Pancreas (tissue), 10 donors: ENCODE data around the gene PLA2G2C. TPM values are rescaled to one million over a fixed set of nuclear protein-coding genes. Genes with fewer than 3 reads are reported as not detected.

Experiments
- ATAC-seq, 4 donors: fragments of 200-7000 bp; cut with Tn5 transposase; one replicate each; pipeline versions ENCODE4 v1.8.0 to v1.9.1; 2020; ENCODE audit warnings: mild to moderate bottlenecking in 4 of 4, moderate library complexity in 4 of 4
- DNase-seq, 6 donors: peaks; one replicate each; pipeline ENCODE4 v3.0.0-alpha.2; 2020
- FAIRE-seq: peaks from 2 replicates; lab custom pipeline; 2012; peaks lifted over from hg19 to GRCh38; lab: Jason Lieb, UNC
- H3K27ac ChIP-seq, 4 donors: fragments of 200-600 bp; sonication (generic); 1 replicate in 3 of 4; 2 replicates in 1 of 4; pipeline versions ENCODE4 v1.5.0 to v1.8.0; 2020
- H3K27me3 ChIP-seq, 4 donors: fragments of 200-600 bp; one replicate each; pipeline ENCODE4 v1.8.0; 2021
- H3K36me3 ChIP-seq, 3 donors: fragments of 200-600 bp; sonication (generic) in 1 of 3; one replicate each; pipeline versions ENCODE4 v1.5.0 to v1.8.0; 2020 to 2021
- H3K4me1 ChIP-seq, 3 donors: fragments of 200-600 bp; one replicate each; pipeline ENCODE4 v1.8.0; 2021
- H3K4me3 ChIP-seq, 4 donors: fragments of 200-600 bp; sonication (generic) in 2 of 4; one replicate each; pipeline versions ENCODE4 v1.5.0 to v1.8.0; 2020 to 2021
- H3K9me3 ChIP-seq, 4 donors: fragments of 200-600 bp; one replicate each; pipeline ENCODE4 v1.8.0; 2021
- WGBS, 2 donors: extraction: QIAGEN DNeasy Blood & Tissue Kit; methylation state at CpG; one replicate each; pipeline ENCODE4 v1.1.7; 2013; 5-methylcytosine and 5-hydroxymethylcytosine counted together
- intact Hi-C, 3 donors: fragments of 100-400 bp; cut with DNase I; formaldehyde crosslinking; loops; one replicate each; pipeline versions ENCODE4 v1.11.1 to v1.14.2; 2022
- polyA plus RNA-seq, 2 donors: library from polyadenylated mRNA; stranded (reverse); fragments of 200-250 nt; gene quantifications; one replicate each; pipeline ENCODE4 v1.2.3, GENCODE V29; 2013
- total RNA-seq, 6 donors: library from RNA; stranded (reverse); fragmentation: NEBNext Ultra II Directional in 4 of 6; extraction: Animal tissue kit (Norgen Biotek cat#: 25700) in 4 of 6; gene quantifications; one replicate each; pipeline versions ENCODE4 v1.2.1 to v1.2.4, GENCODE V29; 2021 to 2023
- TF ChIP-seq, protein P1 (sequence below), 4 donors: fragments of 200-600 bp; sonication (generic) in 3 of 4; IDR thresholded peaks; one replicate each; pipeline versions ENCODE4 v1.5.0 to v1.8.0; 2021; ENCODE audit warnings: antibody characterized with exemption in 4 of 4
- donor health status: healthy with polysubstance abuse.
- donor health status: DM: no; HTN: no; CAD: no; lungs with moderate emphysema.
- donor health status: DM: no; HTN: no; CAD: no.
- donor health status: control.
- donor health status: control.
- donor health status: Bipolar disorder and iron deficiency.
- donor health status: DM: yes; HTN: yes; CAD: no.
- donor health status: DM: no; HTN: no; CAD: no.
- donor health status: DM: no; HTN: no; CAD: no.
- donor health status: DM: yes; HTN: yes; CAD: no.

Gene PLA2G2C
- total and polyA plus RNA-seq, 8 donors, result not detected

DNA sequence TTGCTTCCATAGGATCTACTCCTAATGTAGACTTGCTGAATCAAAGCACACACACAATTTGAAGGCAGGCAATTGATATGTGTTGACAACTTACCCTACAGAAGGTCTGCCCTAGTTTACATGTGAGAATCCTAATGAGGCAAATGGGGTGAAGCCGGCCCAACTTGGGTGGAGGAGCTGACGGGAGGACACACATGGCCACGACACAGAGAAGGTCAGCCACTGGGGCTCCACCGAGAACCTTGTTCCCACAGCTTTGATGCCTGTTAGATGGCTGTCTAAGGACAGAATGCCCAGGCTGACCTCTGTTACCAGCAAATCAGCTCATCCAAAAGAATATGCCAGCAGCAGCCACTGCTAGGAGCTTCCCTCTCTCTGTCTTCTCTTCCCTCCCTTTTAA, 65.5 kb downstream of the PLA2G2C start:
- Histone ChIP-seq H3K36me3 (no peaks in the 10 kb centered on the region), H3K9me3 (no peaks in the 10 kb centered on the region), H3K27me3 (no peaks in the 10 kb centered on the region), H3K4me1 (no peaks in the 10 kb centered on the region), H3K27ac (no peak overlapping the region), H3K4me3 (no peak overlapping the region)
- 79 to 82% methylated on average over 4 of the region's 4 CpGs for WGBS, 2 donors
- no peak for FAIRE-seq
- intact Hi-C loops, result no loop called here
- no peak for DNase-seq
- TF ChIP-seq, protein P1, sequence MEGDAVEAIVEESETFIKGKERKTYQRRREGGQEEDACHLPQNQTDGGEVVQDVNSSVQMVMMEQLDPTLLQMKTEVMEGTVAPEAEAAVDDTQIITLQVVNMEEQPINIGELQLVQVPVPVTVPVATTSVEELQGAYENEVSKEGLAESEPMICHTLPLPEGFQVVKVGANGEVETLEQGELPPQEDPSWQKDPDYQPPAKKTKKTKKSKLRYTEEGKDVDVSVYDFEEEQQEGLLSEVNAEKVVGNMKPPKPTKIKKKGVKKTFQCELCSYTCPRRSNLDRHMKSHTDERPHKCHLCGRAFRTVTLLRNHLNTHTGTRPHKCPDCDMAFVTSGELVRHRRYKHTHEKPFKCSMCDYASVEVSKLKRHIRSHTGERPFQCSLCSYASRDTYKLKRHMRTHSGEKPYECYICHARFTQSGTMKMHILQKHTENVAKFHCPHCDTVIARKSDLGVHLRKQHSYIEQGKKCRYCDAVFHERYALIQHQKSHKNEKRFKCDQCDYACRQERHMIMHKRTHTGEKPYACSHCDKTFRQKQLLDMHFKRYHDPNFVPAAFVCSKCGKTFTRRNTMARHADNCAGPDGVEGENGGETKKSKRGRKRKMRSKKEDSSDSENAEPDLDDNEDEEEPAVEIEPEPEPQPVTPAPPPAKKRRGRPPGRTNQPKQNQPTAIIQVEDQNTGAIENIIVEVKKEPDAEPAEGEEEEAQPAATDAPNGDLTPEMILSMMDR (IDR thresholded peaks at IDR 0.05), result no peak
- ATAC-seq, result no peak

DNA sequence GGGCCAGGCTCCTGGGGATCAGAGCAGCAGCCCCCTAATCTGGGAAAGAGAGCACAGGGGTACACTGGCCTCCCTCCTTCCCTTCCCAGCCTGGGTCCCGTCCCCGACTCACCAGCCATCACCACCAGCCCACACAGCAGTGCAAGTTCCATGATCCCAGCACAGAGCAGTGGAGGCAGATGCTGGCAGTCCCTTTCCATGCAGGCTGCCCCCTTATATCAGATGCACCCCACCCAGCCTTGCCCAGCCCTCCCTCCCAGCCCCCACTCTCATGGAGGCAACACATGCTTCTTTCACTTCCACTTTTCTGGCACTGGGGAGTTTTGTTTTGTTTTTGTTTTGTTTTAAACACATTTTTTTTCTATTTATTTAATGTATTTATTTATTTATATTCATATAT, 67.0 kb downstream of the PLA2G2C start, which contains the start of gene PLA2G2D:
TSS of gene PLA2G2D (minus strand) at position 190 of the 400 bp plus-strand sequence. CDS start at position 152, 38 bp downstream.
- WGBS, 2 donors, result 88 to 90% methylated on average over 2 of the region's 2 CpGs
- Histone ChIP-seq H3K27me3 (no peaks in the 10 kb centered on the region), H3K36me3 (no peaks in the 10 kb centered on the region), H3K4me3 (no peak within 1 kb of the TSS), H3K27ac (no peak within 1 kb of the TSS), H3K4me1 (no peaks in the 10 kb centered on the region), H3K9me3 (no peaks in the 10 kb centered on the region)
- intact Hi-C loops, result no loop called here
- no peak for ATAC-seq
- no peak for FAIRE-seq
- no peak for DNase-seq
- TF ChIP-seq, protein P1 (IDR thresholded peaks at IDR 0.05), result no peak

DNA sequence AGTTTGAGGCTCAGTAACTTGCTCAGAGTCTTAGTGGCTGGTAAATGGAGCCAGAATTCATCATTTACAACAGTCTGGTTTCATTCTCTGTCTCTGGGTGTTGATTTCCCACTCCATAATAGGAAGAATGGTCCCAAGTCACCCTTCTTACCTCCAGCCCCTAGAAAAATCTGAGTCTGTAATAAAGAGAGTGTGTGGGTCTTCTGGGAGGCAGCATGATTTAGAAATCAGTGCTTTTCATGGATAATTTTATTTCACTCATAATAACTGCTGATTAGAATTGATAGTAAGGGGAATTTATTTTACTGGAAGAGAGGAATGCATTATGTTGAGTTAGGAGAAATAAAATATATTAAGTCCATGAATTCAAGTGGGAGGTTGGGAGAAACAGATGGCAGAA, 69.1 kb downstream of the PLA2G2C start:
- FAIRE-seq, result no peak
- TF ChIP-seq, protein P1 (IDR thresholded peaks at IDR 0.05), result no peak
- no peak for ATAC-seq
- no peak overlapping the region for H3K4me3 ChIP-seq
- H3K9me3 ChIP-seq, result no peaks in the 10 kb centered on the region
- no peaks in the 10 kb centered on the region for H3K27me3 ChIP-seq
- H3K36me3 ChIP-seq, result no peaks in the 10 kb centered on the region
- no peak for DNase-seq
- intact Hi-C loops, result no loop called here
- no peaks in the 10 kb centered on the region for H3K4me1 ChIP-seq
- no peak overlapping the region for H3K27ac ChIP-seq

DNA sequence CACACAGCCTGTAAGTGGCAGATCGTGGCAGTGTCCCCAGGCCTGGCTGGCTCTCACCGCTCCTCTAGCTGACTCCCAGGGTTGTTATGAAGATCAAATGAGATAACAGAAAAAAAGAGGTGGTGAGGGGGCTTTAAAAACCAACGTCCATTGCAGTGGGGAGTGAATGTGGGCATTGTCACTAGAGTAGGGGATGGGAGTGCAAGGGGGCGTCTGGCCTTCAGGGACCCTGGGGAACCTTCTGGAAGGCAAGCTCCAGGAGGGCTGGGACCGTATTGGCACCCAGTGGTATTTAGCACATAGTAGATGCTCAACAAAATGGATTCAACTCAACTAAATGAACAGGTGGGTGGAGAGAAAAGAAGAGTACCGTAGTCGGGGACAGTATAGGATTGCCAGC, 70.4 kb downstream of the PLA2G2C start:
- TF ChIP-seq, protein P1 (IDR thresholded peaks at IDR 0.05), result no peak
- ATAC-seq, result no peak
- H3K27me3 ChIP-seq, result no peaks in the 10 kb centered on the region

DNA sequence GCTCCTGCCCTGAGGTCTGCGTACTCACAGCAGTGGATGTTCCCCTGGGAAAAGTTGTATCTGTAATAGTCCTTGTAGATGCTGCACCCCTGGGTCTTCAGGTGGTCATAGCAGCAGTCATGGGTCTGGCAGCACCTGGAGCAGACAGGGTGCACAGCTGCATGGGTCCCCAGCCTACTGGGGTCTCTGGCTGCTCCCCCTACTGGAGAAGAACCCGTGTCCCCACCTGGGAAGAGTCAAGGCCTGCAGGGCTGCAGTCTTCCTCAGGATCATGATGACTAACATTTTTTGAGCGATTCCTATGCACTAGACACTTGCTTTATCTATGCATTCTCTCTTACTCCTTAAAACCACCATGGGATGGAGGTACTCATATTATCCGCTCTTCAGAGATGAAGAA, 70.8 kb downstream of the PLA2G2C start:
- no peaks in the 10 kb centered on the region for H3K9me3 ChIP-seq
- no peak for ATAC-seq
- intact Hi-C loops, result no loop called here
- no peak for FAIRE-seq
- TF ChIP-seq, protein P1 (IDR thresholded peaks at IDR 0.05), result no peak
- H3K27ac ChIP-seq, result no peak overlapping the region
- no peak overlapping the region for H3K4me3 ChIP-seq
- no peaks in the 10 kb centered on the region for H3K27me3 ChIP-seq
- H3K4me1 ChIP-seq, result no peaks in the 10 kb centered on the region
- WGBS, 2 donors, result 79 to 80% methylated on average over 4 of the region's 4 CpGs
- no peaks in the 10 kb centered on the region for H3K36me3 ChIP-seq
- no peak for DNase-seq

More for the DNA sequence above, 70.4 kb downstream of the PLA2G2C start:
- Histone ChIP-seq H3K36me3 (no peaks in the 10 kb centered on the region), H3K27ac (no peak overlapping the region), H3K9me3 (no peaks in the 10 kb centered on the region), H3K4me3 (no peak overlapping the region), H3K4me1 (no peaks in the 10 kb centered on the region)
- no peak for FAIRE-seq
- intact Hi-C loops, result no loop called here
- DNase-seq, result no peak
- WGBS, 2 donors, result 72 to 77% methylated on average over 7 of the region's 7 CpGs
